Measurements from ENCODE around the gene MTM1. TPM values are rescaled to one million over a fixed set of nuclear protein-coding genes. Genes with fewer than 3 reads are reported as not detected.

The MTM1 gene
- total RNA-seq, 4 donors from 2014 or later = 10.5 to 32.7 (median 14.3) TPM

GRCh38 chrX:150575419-150575814, 7.0 kb downstream of the MTM1 start:
- whole genome bisulfite sequencing, 2 donors (ENCODE audit: low coverage in 1 of 2) = 58 to 86% methylated on average over 1 to 4 of the region's 5 CpGs
- no peak for ATAC-seq
- no peaks in the 10 kb centered on the region for H3K27me3 ChIP-seq
- H3K4me1 ChIP-seq = peaks cover 0 to 23% (median 0%) of the 10 kb centered on the region in 3 donors
- TF ChIP-seq, protein P1, sequence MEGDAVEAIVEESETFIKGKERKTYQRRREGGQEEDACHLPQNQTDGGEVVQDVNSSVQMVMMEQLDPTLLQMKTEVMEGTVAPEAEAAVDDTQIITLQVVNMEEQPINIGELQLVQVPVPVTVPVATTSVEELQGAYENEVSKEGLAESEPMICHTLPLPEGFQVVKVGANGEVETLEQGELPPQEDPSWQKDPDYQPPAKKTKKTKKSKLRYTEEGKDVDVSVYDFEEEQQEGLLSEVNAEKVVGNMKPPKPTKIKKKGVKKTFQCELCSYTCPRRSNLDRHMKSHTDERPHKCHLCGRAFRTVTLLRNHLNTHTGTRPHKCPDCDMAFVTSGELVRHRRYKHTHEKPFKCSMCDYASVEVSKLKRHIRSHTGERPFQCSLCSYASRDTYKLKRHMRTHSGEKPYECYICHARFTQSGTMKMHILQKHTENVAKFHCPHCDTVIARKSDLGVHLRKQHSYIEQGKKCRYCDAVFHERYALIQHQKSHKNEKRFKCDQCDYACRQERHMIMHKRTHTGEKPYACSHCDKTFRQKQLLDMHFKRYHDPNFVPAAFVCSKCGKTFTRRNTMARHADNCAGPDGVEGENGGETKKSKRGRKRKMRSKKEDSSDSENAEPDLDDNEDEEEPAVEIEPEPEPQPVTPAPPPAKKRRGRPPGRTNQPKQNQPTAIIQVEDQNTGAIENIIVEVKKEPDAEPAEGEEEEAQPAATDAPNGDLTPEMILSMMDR (IDR thresholded peaks at IDR 0.05) = no peak
- TF ChIP-seq EP300 (IDR thresholded peaks at IDR 0.05) = no peak
- no peak for TF ChIP-seq POLR2A (IDR thresholded peaks at IDR 0.05)
- no peak for TF ChIP-seq POLR2AphosphoS5 (IDR thresholded peaks at IDR 0.05)
- H3K9me3 ChIP-seq = no peaks in the 10 kb centered on the region
- H3K27ac ChIP-seq = no peak overlapping the region
- H3K4me3 ChIP-seq = no peak overlapping the region
- H3K36me3 ChIP-seq = no peaks in the 10 kb centered on the region

DNA sequence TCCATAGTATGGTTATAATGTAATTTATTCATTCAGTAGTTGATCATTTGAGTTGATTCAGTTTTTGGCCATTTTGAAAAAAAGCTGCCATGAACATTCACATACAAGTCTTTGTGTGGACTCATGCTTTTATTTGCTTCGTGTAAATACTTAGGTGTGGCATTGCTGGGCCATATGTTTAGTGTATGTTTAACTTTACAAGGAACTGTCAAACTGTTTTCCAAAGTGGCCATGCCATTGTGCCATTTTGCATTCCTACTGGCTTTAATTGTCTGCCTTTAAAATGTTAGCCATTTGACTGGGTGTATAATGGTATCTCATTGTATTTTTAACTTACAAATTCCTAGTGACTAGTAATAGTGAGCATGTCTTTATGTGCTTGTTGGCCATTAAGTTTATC, 8.8 kb downstream of the MTM1 start:
- H3K27ac ChIP-seq = no peak overlapping the region
- no peak for ATAC-seq

DNA sequence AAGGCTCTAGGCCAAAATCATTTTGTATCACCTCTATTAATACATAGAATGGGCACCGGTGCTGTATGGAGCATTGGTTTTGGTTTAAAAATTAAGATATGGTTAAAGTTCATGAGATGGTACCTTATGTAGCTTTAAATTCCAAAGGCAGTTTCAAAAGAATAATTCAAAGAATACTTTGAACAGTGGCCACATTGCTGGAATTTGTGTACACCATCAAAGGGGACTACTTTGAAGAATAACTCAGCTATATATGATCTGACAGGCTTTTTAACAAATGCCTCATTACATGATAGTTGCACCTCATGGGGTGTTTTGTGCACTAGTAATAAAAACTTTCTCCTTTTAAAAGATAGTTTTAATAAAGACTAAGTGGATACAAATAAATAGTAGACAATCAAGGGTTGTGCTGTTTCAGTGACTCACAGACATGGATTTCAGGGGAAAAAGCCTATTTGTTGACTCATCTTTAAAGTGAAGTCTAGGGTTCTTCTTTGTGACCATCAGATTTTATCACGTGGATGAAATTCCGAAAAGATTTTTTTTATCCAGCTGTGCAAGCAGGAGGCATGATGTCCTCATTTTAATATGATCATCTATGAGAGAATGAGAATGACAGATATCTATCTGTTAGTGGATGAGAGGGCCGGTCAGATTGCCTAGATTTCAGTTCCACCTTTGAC, 12.8 kb downstream of the MTM1 start:
- ATAC-seq = no peak
- Histone ChIP-seq H3K27ac (no peak overlapping the region), H3K9me3 (no peaks in the 10 kb centered on the region), H3K4me1 (peaks cover 0 to 2% (median 0%) of the 10 kb centered on the region in 3 donors), H3K4me3 (no peak overlapping the region), H3K27me3 (no peaks in the 10 kb centered on the region), H3K36me3 (no peaks in the 10 kb centered on the region)
- 57 to 82% methylated on average over 4 of the region's 4 CpGs for WGBS, 2 donors (ENCODE audit: low coverage in 1 of 2)
- TF ChIP-seq POLR2AphosphoS5 (IDR thresholded peaks at IDR 0.05) = no peak
- no peak for TF ChIP-seq POLR2A (IDR thresholded peaks at IDR 0.05)
- no peak for TF ChIP-seq EP300 (IDR thresholded peaks at IDR 0.05)
- TF ChIP-seq, protein P1 (IDR thresholded peaks at IDR 0.05) = no peak

More for the DNA sequence above, 8.8 kb downstream of the MTM1 start:
- TF ChIP-seq POLR2A (IDR thresholded peaks at IDR 0.05) (no peak), EP300 (IDR thresholded peaks at IDR 0.05) (no peak), POLR2AphosphoS5 (IDR thresholded peaks at IDR 0.05) (no peak)
- TF ChIP-seq, protein P1 (IDR thresholded peaks at IDR 0.05) = no peak
- 50% methylated on average over 1 of the region's 1 CpG; no CpG with 5 or more reads in 1 of the 2 donors for WGBS, 2 donors (ENCODE audit: low coverage in 1 of 2)
- Histone ChIP-seq H3K4me1 (peaks cover 0 to 22% (median 0%) of the 10 kb centered on the region in 3 donors), H3K4me3 (no peak overlapping the region), H3K9me3 (no peaks in the 10 kb centered on the region), H3K36me3 (no peaks in the 10 kb centered on the region), H3K27me3 (no peaks in the 10 kb centered on the region)

DNA sequence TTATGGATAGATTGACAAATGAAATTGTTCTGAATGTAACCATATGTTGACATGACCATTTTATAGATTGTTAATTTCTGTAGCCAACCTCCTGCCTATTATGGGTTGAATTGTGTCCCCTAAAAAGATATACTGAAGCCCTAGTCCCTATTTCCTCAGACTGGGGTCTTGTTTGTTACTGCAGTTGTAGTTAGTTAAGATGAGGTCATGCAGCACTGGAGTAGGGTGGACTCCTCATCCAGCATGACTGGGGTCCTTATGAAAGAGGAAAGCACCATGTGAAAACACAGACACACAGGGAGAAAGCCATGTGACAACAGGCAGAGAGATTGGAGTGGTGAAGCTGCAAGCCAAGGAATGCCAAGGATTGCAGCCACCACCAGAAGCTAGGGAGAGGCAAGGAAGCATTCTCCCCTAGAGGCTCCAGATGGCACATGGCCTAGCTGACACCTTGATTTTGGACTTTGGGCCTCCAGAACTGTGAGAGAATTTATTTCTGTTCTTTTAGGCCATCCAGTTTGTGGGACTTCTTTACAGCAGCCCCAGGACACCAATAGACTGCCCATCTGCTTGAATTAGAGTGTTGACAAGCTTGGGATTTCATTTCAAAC, 14.0 kb downstream of the MTM1 start:
- H3K4me1 ChIP-seq = no peaks in the 10 kb centered on the region
- no peaks in the 10 kb centered on the region for H3K9me3 ChIP-seq
- no peak overlapping the region for H3K27ac ChIP-seq
- H3K4me3 ChIP-seq = no peak overlapping the region
- no peaks in the 10 kb centered on the region for H3K27me3 ChIP-seq
- no peak for ATAC-seq
- no peaks in the 10 kb centered on the region for H3K36me3 ChIP-seq
- TF ChIP-seq POLR2A (IDR thresholded peaks at IDR 0.05) (no peak), POLR2AphosphoS5 (IDR thresholded peaks at IDR 0.05) (no peak), EP300 (IDR thresholded peaks at IDR 0.05) (no peak)
- TF ChIP-seq, protein P1 (IDR thresholded peaks at IDR 0.05) = no peak

Data from gastroesophageal sphincter (tissue), 4 donors.